Loucy (cell line): Measurements from ENCODE around the gene CCDC12.

Experiments used
- EZH2phosphoT487 ChIP-seq: fragments of 200-600 bp; IDR thresholded peaks from 2 replicates; pipeline ENCODE4 v1.6.1; 2018; ENCODE audit warnings: antibody characterized with exemption, mild to moderate bottlenecking, moderate library complexity, borderline replicate concordance
- TF ChIP-seq, protein P1 (sequence below): fragments of 200-600 bp; sonication (generic); conservative IDR thresholded peaks from 2 replicates; pipeline ENCODE4 v1.5.1; 2014; ENCODE audit warnings: mild to moderate bottlenecking, antibody characterized with exemption, low read length

DNA sequence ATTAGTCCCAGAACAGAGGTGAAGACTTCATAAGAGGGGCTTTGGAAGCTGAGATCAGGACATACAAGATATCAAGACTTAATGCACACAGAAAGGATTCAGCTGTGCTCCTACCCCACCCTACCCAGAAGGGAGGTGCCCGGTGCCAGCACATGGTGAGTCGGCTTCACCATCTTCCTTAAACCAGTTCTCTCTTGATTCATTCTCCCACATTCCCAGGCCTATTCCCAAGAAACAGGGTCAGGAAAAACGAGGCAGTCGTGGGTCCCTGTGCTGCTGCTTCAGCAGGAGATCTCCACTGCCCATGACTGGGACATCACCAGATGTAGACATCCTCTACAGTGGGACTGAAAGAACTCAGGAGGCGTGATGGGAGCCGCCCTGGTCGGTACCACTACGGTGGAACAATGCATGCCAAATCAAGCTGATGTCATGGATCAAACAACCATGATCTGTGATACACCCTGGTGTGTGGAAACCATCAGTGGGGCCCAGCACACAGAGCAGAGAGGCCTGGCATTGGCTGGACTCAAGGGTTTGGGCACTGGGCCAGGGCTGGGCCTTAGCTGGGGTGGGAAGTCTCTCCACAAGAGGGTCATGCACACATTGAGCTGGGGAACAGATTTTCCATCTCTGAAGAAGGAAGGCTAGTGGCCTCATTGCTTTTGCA, 41.9 kb downstream of the CCDC12 start:
- TF ChIP-seq, protein P1, sequence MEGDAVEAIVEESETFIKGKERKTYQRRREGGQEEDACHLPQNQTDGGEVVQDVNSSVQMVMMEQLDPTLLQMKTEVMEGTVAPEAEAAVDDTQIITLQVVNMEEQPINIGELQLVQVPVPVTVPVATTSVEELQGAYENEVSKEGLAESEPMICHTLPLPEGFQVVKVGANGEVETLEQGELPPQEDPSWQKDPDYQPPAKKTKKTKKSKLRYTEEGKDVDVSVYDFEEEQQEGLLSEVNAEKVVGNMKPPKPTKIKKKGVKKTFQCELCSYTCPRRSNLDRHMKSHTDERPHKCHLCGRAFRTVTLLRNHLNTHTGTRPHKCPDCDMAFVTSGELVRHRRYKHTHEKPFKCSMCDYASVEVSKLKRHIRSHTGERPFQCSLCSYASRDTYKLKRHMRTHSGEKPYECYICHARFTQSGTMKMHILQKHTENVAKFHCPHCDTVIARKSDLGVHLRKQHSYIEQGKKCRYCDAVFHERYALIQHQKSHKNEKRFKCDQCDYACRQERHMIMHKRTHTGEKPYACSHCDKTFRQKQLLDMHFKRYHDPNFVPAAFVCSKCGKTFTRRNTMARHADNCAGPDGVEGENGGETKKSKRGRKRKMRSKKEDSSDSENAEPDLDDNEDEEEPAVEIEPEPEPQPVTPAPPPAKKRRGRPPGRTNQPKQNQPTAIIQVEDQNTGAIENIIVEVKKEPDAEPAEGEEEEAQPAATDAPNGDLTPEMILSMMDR: no peak
- TF ChIP-seq EZH2phosphoT487: no peak
